HG03457 (cell line): Measurements from ENCODE around the gene GRAMD4.

Experiments
- ATAC-seq: cut with Tn5 transposase; IDR thresholded peaks from one replicate; pipeline ENCODE4 v1.9.1; 2021; ENCODE audit warnings: moderate number of reproducible peaks; ENCODE audit not compliant: unreplicated experiment

The GRAMD4 gene

GRCh38 chr22:46653596-46653995 is 33.4 kb downstream of the GRAMD4 start:
- ATAC-seq = no peak

DNA sequence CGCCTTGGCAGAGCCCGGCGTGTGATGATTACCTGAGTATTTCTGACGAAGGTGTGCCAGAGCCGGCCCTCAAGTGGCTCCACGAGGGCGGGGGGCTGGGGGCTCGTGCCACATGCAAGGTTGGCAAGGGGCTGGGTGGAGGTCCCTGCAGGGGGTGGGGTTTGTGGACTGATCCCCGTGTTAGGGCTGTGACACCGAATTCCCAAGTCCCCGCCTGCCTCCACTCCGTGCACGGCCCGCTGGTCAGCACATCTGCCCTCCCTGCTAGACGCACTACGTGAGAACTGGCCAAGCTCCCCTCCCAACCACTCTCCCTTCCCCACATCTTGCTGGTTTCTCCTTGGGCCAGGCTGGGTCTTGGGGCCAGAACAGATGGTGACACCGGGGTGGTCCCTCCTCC is 34.2 kb downstream of the GRAMD4 start:
- ATAC-seq = no peak

DNA sequence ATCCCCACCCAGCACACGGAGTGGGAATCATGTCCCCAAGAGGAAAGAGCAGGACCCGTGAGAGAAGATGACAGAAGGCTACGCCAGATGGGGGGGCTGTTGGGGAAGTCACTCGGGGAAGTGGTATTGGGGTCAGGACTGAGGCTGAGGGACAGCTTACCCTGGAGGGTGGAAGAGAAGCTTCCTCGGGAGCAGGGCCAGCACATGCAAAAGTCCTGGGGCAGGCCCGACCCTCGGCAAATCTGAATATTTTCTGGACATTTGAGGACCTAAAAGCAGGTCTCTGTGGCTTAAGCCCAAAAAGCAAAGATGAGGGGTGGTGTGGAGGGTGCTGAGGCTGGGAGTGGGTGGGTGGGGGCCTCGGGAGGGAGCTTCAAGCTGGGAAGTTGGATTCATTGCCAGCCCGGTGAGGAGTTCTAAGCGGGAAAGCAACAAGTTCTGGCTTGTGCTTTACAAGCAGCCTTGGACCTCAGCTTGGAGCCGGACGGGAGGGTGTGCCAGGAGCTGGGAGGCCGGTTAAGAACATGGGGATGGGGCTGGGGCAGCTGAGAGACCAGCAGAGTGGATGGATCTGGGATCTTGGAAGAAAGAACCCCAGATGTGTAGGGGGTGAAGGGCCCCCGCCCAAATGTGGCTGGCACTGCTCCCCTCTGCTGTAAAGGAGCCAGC is 34.9 kb downstream of the GRAMD4 start:
- no peak for ATAC-seq

GRCh38 chr22:46655861-46656608 is 35.8 kb downstream of the GRAMD4 start:
- ATAC-seq = no peak

DNA sequence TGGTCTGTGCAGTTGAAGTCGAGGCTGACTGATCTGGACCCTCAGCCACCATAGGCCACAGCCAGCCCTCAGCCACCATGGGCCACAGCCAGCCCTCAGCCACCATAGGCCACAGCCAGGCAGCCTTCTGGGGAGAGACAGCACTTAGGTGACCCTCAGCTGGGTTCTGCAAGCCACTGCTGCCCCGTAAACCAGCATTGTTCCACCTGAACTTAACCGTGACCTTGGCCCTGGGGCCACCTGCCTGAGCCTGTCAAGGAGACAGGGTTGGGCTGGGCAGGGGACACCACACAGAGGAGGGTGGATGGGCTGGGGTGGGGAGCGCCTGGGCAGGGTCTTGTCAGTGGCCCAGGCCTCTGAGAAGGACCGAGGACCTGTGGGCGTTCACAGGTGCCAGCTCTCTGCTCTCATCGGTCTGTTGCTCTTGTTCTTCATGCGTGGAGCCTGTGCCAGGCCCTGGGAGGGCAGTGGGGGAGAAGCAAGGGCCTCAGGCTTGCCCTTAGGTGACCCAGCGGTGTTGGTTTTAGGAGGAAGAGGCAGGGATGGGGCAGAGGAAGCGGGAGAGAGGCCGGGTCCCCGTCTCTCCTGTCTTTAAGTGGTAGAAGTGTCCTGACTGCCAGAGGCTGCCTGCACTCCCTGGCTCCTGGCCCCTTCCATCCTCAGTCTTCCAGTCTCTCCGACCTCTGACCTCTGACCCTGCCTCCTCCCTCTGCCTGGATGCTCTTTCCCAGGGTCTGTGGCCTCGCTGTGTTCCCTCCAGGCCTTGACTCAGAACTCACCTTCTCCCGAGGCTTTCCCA is 36.9 kb downstream of the GRAMD4 start:
- no peak for ATAC-seq

GRCh38 chr22:46657655-46657953 is 37.4 kb downstream of the GRAMD4 start:
- no peak for ATAC-seq

- ATAC-seq = no peak
Observed at GRCh38 chr22:46657996-46658947, 38.1 kb downstream of the GRAMD4 start.

DNA sequence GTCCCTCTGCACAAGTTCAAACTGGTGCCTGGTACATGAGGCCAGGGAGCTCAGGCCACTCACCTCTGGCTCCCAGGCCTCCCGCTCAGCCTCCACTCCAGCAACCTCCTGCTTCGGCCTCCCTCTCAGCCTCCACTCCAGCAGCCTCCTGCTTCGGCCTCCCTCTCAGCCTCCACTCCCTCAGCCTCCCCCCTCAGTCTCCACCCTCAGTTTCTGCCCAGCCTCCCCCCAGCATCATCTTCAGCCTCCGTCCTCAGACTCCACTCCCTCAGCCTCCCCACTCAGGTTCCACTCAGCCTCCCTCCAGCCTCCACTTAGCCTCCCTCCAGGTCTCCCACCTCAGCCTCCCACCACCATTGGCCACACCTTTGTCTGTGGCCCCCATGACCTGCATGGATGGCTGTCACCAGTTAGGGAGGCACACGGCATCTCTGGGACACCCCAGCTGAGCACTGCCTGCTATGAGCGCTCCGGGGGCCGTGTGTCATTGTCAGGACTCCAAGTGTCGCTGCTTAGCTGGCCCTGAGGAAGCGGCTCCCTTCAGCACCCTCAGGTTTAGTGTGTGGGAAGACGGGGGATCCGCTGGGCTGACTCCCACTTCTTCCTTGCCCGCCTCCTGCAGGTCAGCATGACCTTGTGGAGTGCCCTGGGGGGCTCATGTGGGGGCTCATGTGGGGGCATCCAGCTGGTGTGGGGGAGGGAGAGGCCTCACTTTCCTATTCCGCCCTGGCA is 39.0 kb downstream of the GRAMD4 start:
- no peak for ATAC-seq

DNA sequence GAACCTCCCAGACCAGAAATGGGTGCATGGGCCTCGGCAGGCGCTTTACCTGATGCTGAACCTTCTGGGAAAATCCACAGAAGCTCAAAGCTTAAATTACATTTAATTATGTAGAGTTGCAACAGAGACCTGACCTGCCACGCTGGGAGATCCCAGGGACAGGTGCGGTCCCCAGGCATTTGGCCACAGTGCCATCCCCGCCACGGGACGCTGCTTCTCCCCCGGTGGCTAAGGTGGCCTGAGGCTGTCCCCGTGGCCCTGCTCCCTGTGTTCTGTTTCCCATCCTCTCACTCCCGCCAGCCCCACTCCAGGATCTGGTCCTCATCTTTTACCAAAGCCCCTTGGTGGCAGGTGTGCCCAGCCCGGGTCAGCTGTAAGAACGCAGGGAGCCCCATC is 39.6 kb downstream of the GRAMD4 start:
- ATAC-seq = no peak

GRCh38 chr22:46660604-46661201 is 40.5 kb downstream of the GRAMD4 start:
- no peak for ATAC-seq

DNA sequence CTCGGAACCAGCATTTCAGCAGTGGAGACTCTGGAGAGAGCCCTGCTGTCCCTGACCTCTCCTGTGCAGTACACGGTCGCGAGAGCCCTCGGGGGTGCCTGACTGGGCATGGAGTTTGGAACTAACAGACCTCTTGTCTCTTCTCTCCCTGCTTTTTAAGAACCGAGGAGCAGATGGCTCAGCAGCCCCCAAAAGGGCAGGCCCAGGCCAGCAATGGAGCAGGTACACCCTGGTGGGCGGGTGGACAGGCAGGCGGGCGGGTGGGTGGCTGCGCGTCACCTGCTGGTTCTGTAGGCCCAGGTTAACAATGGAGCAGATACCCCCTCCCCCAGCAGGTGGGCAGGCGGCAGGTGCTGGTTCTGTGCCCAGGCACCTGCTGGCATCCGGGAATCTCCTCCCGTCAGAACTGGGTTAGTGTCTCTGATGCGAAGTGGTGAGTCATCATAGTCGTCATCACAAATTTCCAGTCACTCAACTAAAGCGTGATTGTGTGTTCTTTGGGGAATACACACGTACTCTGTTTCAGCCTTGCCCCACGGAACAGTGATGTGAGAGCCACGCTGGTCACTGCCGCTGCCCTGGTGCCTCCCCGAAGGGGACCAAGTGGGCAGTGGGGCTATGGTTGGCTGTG is 41.1 kb downstream of the GRAMD4 start:
- no peak for ATAC-seq

DNA sequence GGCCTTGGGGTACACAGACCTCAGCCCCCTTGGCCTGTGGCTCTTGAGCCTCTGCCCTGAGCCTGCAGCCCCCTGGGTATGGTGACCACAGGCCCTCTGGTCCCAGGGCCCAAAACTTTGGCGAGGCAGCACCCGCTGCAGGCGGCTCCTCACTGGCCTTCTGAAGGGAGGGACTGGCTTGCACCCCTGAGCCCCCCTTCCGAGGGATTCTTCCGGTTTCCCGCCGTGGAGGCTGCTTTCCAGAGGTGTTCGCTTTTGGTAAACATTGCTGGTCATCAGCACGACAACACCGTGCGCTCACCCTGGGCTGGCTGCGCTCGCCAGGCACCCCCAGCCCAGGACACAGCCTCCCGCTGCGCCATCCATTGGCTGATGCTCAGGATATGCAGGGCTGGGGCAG is 42.0 kb downstream of the GRAMD4 start:
- no peak for ATAC-seq

DNA sequence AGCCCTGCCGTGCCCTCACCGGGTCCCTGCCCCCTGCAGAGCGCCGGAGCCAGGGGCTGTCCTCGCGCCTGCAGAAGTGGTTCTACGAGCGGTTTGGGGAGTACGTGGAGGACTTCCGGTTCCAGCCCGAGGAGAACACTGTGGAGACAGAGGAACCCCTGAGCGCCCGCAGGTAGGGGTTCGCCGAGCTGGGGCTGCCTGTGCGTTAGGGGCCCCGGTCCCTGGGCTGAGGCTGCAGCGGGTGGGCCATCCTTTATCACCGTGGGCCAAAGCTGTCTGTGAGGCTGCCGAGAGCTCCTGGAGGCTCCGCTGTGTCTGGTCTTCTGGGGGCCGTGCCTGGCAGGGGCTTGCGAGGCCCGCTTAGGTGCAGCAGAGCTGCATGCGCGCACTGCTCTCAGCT is 42.8 kb downstream of the GRAMD4 start:
- ATAC-seq = no peak

GRCh38 chr22:46663436-46664100 is 43.4 kb downstream of the GRAMD4 start:
- no peak for ATAC-seq

- ATAC-seq = no peak
Observed at GRCh38 chr22:46664301-46664855, 44.2 kb downstream of the GRAMD4 start.

DNA sequence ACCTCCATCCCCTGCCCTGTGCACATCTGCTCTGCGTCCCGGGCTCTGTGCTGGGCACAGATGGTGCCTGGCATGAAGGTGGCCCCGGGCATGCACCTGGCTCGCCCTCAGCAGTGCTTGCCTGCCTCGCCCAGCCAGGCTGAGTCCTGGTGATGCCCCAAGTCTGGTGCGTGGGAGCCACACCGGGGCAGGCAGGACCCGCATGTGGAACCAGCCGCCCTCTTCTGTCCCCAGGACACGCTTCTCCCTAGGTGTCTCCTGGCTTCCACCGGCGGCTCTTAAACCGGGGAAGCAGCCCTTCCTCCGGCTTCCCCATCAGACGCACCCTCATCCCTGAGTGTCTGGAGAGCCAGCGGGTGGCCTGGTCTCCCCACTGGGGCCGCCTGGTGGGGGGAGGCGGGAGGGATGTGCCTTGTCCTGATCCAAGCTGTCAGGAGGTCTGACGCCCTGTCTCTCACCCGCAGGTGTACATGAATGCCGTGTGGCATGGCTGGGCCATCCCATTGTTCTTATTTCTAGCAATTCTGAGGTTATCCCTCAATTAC is 45.0 kb downstream of the GRAMD4 start:
- no peak for ATAC-seq

DNA sequence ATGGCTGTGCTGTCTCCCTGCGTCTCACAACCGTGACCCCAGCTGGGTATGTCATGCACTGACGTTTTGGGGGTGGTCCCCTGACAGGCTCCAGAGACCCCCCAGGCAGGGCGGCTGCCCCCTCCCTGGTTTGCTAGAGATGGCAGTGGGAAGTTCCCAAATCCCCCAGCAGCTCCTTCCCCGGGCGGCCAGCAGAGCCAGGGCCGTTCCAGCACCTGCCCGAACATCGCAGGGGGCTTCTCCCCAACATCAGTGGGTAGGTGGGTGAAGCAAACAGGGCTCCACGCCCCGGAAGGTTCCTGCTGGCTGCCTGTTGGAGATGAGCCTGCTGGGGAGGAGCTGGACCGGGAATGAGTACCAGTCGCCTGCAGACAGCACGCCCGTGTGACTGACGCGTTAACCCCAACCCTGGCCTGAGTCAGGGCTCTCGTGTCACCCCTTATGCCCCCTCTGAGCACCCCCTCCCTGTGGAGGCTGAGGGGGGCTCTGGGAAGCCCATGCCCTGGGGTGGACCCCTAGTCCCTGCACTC is 45.6 kb downstream of the GRAMD4 start:
- ATAC-seq = no peak
